HG02981 (cell line): ENCODE data around the gene ZBTB7B.

ENCODE experiments used
- ATAC-seq: cut with Tn5 transposase; IDR thresholded peaks from one replicate; pipeline ENCODE4 v1.9.1; 2021; ENCODE audit warnings: mild to moderate bottlenecking, moderate library complexity; ENCODE audit not compliant: unreplicated experiment

Gene ZBTB7B

DNA sequence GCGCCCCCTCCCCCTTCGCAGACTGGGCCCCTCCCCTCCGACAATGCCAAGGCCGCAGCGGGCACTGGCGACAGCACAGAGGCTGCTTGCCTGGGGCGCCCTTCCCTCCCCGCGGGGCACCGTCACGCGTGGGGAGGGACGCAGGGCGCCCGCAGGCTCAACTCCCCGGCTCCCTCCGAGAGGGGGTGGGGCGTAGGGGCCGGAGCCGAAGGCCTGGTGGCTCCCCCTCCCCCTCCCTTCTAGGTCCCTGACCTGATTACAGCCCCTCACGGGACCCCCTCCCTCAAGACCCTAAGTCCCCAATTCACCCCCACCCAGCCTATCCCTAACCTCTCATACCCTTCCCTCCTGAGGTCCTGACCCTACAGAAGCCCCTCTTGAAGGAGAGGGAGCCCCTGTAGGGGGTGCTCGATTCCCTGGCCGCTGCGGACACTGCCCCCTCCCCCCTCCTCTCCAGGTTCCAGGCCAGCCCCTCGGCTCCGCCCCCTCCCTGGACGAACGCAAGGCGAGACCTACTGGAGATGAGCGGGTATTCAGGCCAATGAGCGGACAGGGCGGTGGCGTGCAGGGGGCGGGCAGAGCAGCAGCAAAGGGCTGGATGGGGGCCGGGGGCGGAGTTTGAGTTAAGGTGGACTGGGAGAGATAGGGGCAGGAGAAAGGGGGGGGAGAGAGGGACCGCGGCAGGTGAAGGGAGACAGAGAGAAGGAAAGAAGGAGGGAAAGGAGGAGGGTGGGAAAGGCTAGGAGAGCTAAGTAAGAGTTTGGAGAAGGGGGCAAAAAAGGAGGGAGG is 733 bp upstream of the ZBTB7B start:
- peak; percentile 59 for ATAC-seq

DNA sequence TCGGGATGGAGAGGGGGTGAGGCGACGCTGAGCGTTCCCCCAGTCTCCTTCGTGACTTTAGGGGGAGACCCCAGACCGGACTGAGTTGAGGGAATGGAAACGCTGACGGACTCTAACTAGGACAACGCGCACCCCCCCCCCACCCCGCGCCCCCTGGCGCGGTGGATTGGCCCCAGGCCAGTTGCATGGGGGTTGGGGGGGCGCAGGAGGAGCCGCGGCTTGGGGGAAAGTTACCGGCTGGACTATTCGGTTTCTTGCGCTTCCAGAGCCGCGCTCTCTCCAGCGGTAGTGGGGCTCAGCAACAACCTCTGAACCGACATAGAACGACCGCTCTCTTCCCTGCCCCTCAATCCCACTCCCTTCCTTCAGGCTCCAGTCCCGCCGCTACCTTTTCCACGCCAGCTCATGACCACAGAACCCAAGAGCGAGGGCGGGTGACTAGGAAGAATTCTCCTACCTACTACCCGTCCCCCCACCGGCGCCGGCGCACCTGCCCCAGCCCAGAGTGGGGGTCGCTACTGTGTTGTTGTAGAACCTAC is 694 bp downstream of the ZBTB7B start:
- ATAC-seq, result no peak

DNA sequence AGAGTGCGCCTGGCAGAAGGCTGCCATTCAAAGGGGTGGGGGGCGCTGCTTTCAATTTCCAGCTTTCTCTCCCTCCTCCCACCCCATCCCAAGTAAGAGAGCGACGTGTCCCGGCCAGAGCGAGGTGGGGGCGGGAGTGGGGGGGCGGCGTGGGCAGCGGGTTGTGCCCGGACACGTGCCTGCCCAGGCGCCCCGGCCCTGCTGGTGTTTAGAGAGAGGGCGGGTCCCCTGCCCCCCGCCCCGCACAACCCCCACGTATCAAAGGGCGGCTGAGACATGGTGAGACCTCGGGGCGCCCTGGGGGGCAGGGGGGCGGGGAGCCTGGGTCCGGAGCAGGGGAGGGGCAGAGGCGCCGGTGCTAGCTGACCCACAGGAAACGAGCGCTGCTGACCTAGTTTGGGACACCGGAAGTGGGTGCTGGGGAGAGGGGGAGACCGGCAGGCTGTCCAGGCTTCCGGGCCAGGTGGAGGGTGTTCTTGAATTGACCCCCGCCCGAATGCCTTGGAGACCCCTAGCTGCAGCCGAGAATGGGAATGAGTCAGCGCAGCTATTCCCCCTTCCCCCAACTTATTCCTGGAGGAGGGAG is 1.3 kb downstream of the ZBTB7B start:
- ATAC-seq, result no peak

DNA sequence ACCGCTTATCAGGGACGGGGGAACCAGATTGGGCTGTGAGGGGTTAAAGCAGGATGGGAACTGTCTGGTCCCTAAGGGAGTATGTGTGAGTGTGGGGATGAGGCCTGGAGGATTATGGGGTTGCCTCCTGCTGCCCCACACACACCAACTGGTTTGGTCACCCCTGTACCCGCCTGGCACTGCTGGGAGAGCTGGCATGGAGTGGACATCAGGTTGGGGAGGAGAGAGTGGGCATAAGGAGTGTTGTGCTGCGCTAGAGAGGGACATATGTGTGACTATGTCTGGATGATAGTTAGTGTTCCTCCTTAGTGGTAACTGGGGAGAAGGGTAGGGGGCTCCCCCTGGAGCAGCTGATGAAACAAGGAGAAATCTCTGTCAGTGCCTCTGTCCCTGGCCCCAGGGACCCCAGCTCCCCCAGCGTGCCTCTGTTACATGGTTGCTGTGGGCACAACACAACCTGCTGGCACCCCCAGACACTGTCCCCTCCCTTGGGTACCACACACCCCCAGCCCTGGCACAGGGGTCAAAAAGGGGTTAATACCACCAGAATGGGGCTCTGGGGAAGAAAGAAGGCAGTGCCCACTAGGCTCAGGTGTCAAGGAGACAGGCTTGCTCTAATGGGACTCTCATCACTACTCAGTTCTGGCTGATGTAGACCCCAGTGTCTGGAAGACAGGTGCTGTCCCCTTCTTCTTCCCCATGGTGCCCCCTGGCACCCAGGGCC is 1.9 kb downstream of the ZBTB7B start:
- no peak for ATAC-seq

DNA sequence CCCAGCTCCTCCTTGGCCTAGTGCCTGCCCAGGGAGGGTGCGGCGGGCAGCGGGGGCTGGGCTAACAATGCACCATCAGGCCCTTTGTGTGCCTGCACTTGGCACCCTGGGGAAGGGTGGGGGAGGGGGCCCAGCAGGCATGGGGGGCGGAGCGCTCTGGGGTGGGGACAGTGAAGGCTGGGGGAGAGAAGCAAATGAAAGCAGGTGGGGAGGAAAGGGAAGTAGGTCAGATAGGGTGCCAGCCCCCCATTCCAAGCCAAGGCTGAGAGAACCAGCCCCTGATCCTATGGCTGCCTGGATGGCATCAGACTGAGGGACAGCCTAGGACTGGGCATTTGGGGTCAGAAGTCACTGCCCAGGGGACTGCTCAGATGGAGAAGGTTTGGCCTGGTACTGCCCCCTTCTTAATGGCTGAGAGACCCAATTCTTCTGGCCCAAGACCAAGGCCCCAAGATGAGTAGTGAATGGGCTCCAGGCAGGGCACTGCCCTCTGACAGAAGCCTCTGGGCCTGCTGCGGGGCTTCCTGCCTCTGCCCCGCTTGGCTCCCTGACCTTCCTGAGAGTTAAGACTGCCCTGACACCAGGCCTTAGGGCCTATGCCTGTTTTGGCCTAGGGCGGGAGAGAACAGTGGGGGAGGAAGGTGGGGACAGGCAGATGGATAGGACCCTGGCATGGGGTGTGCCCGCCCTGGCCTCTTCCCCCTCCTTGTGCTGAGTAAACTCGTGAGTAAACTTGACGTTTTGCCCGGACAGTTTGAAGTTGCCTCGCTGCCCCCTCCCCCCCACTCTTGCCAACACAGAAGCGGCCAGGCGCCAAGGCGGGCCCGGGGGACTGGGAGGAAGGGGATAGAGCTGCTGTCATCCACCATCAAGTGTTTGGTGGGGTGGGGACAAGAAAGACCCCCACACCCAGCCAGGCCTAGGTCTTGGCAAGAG is 2.7 kb downstream of the ZBTB7B start:
- ATAC-seq, result no peak

DNA sequence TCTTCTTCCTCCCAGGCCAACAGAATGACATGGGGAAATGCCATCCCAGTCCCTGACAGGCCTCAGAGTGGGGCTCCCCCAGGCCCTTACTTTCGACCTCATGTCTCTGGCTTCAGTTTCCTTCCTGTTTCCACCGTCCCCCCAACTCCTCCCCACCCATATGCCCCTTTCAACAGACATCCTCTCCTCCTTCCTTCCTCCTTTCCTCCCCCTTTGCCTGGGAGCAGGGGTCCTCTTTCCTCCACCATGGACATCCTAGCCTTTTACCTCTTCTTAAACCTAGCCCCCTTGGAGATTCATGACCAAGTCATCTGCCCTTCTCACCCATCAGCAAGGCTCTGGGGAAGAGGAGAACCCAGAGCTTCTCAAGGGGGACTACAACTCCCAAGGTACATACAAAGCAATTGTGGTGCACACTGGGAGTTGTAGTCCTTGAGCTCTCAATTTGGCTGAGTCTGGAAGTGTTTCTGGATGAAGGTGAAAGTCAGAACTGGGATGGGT is 4.0 kb downstream of the ZBTB7B start:
- ATAC-seq, result no peak

DNA sequence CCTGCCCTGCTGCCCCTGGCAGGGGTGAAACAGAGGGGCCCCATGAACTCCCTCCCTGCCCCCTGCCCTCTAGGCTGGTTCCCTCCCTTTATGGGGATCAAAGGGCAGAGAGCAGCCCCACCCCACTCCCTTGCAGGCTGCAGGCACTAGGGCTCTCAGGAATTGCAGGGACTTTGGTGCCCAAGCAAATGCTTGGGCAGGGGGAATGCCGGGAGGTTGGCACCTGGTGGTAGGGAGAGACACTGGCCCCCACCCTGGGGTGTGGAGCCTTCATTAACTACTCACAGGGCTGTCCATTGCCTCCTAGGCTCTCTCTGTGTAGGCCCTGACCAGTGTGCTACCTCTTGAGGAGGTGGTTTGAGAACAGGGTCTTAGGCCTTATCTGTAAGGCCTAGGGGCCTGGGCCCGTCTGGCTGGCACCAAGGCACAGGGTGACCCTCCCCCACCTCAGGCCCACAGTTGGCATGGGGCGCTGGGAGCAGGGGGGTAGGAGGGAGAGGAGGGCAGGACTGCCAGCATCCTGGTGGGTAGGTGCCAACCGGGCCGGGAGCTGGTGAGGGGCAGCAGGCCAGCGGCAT is 4.7 kb downstream of the ZBTB7B start:
- ATAC-seq, result no peak

DNA sequence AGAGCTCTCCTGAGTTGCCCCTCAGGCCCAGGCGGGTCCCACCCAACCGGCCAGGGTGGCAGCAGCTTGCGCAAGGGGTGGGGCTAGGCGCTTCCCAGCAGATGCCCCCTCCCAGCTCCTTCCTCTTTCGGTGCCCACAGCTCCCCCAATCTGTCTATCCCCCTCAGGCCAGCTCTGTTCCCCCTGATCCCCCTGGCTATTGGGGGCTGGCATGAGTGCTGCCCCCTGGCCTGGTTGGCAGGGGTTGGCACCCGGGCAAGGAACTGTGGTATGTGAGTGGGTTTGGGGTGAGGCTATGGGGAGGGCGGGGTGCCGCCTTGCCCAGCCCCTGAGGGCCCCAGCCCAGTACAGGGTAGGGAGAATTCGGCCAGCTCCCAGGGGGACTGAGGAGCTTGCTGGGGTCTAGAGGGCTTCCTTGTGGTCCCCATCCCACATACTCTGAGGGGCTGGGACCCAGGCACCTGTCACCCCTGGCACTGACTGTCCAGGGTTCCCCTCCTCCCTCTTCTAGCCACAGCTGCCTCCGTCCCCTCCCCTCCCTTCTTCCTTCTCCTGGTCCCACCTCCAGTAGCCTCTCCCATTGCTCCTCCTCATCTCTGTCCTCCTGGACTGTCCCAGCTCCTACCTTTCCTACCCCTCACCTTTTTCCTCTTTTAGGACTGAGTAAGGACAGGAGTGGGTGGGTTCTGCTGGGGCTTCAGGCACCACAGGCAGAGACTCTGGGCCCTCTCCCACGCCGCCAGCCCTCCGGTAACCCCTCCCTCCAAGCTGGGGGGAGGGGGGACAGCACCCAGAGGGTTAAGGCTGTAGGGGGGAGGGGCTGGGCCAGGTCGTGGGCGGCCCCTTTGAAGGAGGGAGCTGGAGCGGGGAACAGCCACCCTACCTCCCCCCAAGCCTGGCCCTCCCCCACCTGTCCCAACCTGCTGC is 5.7 kb downstream of the ZBTB7B start:
- ATAC-seq, result no peak

DNA sequence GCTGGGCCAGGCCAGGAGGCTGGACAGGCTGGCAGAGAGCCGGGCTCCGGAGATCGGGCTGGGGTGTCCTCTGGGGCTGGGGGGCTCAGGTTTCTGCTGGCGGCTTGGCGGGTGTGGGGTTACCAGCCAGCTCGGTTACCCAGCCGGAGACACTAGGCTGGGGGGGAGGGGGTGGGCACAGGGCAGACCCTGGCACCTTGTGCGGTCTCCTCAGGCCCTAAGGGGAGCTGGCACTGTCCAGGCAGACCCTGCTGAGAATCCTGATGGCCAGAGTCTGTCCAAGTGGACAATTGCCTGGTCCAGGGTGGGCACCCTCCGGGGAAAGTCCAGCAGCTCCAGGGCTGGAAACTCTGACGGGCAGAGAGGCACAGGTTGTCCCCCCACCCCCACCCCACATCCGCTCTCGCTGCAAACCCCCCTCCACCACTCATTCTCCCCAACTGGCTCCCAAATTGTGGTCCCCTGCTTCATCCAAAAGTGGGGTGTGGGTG is 6.7 kb downstream of the ZBTB7B start:
- ATAC-seq, result no peak

DNA sequence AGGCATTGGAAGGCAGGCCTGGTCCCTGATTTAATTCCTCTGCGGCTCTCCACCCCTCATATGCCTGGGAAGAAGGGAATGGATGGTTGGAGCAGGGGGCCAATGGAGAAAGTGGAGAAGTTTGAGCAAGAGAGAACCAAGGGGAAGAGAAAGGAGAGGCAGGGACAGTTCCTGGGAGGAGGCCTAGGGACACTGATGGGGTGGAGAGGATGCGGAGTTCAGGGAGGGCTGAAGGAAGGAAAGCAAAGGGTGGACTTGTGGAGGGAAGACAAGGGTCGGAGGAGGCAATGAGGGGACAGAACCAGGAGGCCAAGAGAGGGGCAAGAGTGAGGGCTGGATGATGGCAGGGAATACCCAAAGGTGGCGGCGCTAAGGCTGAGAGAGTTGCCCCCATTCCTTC is 7.1 kb downstream of the ZBTB7B start:
- no peak for ATAC-seq

DNA sequence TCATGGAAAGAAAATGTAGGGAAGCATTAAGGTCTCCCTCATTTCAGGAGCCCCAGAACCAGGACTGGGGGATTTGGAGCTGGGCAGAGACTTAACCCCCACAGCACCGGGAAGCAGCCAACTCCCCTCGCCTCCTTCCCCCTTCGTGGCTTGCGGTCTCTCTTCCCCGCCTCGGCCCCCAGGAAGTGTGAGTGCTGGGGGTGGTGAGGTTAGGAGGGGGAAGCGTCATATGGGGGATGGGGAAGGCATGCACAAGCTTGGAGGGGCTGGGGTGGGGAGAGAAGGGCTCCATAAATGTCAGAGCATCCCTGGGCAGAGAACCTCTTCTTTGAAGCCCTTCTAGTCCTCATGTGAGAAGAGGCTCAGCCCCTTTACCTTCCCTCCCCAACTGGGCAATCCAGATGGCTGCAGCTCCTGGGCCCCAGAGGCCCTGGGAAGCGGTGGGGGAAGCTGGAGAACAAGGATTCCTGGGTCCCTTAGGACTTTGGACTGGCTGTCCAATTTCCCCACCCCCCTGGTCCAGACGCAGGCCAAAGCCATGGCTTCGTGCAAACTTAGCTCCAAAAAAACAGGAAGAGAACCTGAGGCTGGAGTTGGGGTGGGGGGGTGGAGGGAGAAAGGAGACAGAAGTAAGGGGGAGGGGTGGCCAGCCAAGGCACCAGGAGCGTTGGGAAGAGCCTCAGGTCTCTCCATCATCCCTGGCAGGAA is 7.8 kb downstream of the ZBTB7B start:
- ATAC-seq, result no peak

DNA sequence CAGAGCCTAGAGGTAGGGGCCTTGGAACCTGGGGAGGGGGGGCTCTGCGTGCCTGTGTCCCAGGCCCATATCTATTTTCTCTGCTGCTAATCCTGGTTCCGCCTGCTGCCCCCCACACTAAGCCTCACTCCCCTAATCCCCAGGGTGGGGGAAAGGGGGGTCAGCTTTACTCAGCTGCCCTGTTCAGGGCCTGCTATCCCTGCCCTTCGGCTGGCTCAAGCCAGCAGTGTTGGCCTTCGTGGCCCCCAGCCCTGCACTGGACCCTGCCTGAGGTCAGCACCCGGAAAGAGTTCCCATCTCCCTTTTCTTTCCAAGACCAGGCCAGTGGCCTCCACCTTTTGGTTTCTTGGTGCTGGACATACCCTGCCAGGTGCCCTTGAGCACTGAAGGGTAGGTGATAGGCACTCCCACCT is 8.4 kb downstream of the ZBTB7B start:
- ATAC-seq, result no peak

DNA sequence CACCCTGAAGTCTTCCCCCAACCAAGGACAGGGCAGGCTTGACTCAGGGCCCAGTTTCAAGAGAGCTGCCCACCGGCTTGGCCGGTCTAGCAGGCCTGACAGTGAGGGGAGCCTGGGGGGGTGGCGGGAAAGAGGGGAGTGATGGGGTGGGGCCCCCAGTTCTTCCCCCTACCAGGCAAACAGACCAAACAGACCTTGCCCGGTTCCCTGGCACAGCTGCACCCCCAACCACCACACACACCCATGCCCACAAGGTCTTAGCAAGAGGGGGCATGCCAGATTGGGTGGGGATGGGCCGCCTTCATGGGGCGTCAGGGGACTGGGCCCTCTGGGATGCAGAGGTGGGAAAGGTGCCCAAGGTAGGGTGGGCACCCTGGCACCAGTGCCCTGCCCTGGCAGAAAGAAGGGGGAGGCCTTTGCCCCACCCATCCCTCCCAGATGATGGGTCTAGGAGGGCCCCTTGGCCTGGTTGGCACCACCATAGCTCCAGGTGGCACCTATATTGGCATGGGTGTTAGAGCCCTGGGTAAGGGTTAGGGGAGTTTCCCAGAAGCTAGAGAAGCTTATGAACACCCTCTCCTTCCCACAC is 8.9 kb downstream of the ZBTB7B start:
- ATAC-seq, result no peak

DNA sequence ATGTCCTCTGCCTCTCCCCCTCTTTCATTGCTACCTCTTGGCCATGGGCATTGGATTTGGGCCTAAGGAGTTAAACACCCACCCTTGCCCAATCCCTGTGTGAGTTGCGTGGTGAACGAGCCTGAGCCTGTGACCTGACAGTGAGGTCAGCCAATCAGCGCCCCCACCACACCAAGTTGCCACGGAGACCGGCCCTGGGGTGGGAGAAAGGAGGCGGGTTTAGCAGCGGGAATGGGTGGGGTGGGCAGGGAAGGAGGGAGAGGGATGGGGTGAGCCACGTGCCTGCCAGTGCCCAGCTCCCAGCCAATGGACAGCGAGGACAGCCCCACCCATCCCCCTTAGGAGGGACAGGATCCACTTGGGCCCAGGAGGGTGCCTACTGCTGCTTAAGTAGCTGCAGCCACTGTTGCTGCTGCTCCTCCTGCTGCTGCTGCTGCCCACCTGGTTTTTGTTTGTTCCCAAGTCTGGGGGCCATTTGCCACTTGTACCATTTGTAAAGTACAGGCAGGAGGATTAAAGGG is 9.5 kb downstream of the ZBTB7B start:
- ATAC-seq, result no peak

DNA sequence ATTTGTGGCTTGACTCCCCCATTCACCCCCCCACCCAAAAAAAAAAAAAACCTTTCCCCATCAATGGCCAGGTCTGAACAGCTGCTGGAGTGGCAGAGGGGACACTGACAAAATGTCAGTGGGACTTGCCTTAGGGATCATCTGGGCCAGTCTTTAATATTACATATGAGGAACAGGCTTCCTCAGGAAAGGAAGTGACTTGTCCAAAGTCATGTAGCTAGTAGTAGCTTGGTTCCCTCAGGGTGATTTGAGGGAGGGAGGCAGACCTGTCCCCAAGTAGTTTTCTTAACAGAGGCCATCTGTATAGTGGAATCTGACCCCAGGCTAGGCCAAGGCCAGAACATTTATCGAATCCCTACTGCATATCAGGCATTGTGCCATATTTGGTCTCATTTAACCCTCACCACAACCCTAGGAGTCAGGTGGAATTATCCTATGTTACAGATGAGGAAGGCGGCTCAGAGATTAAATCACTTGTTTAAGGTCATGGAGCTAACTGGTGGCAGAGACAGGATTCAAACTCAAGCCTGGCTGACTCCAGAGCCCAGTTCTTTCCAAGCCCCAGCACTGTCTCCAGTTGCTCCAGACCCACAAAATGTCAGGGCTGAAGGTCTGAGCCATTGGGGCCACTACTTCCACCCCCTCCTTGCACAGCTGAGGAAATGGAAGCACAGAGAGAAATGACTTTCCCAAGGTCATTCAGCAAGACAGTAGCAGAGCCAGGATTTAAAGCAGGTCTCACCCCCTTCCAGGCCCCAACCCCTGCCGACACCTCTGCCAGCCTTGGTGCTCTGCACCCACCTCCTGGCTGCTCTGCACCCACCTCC is 10.4 kb downstream of the ZBTB7B start:
- no peak for ATAC-seq

DNA sequence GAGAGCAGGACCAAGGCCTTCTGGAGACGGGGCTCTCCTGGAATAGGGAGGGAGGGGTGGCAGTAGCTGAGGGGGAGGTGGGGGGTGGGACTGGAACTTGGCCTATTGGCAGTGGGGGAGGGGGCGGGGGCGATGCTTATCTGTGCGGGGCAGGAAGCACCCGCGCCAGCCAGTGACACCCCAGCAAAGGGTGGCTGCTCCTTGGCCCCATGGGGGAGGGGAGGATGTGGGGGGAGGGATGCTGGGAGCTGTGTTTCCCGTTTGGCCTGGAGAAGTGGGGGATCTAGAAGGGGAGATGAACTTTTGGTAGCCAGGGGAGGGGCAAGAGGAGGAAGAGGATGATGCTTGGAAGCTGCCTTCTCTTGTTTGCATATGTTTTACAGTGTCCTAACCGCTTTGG is 11.0 kb downstream of the ZBTB7B start:
- ATAC-seq, result no peak
